ENCODE measurements around the gene SC5D. TPM values are rescaled to one million over a fixed set of nuclear protein-coding genes. Genes with fewer than 3 reads are reported as not detected.

SC5D gene
- total RNA-seq, 4 donors from 2014 or later: 23.6 to 38.3 (median 26.2) TPM

- ATAC-seq: no peak
- WGBS, 2 donors (ENCODE audit: low coverage in 1 of 2): 94 to 100% methylated on average over 2 of the region's 2 CpGs
Measured at GRCh38 chr11:121300313-121300971, 7.9 kb downstream of the SC5D start.

GRCh38 chr11:121300972-121301699 lies 8.6 kb downstream of the SC5D start:
- ATAC-seq: peak; percentile 68
- Histone ChIP-seq H3K27ac (no peak overlapping the region), H3K9me3 (no peaks in the 10 kb centered on the region), H3K4me3 (no peak overlapping the region), H3K27me3 (no peaks in the 10 kb centered on the region), H3K36me3 (peaks cover 0 to 22% of the 10 kb centered on the region in 2 donors), H3K4me1 (peaks cover 7 to 21% (median 7%) of the 10 kb centered on the region in 3 donors)
- no peak for TF ChIP-seq EP300 (IDR thresholded peaks at IDR 0.05)
- no peak for TF ChIP-seq POLR2A (IDR thresholded peaks at IDR 0.05)
- no peak for TF ChIP-seq CTCF (IDR thresholded peaks at IDR 0.05)
- no peak for TF ChIP-seq POLR2AphosphoS5 (IDR thresholded peaks at IDR 0.05)
- 71 to 100% methylated on average over 3 of the region's 3 CpGs for WGBS, 2 donors (ENCODE audit: low coverage in 1 of 2)

More at GRCh38 chr11:121300313-121300971, 7.9 kb downstream of the SC5D start:
- Histone ChIP-seq H3K4me1 (peaks cover 7 to 24% (median 7%) of the 10 kb centered on the region in 3 donors), H3K27ac (no peak overlapping the region), H3K36me3 (peaks cover 0 to 16% of the 10 kb centered on the region in 2 donors), H3K9me3 (no peaks in the 10 kb centered on the region), H3K4me3 (no peak overlapping the region), H3K27me3 (no peaks in the 10 kb centered on the region)
- TF ChIP-seq EP300 (IDR thresholded peaks at IDR 0.05): no peak
- no peak for TF ChIP-seq POLR2AphosphoS5 (IDR thresholded peaks at IDR 0.05)
- no peak for TF ChIP-seq POLR2A (IDR thresholded peaks at IDR 0.05)
- TF ChIP-seq CTCF (IDR thresholded peaks at IDR 0.05): no peak

- peaks cover 7 to 17% (median 7%) of the 10 kb centered on the region in 3 donors for H3K4me1 ChIP-seq
- H3K9me3 ChIP-seq: no peaks in the 10 kb centered on the region
- no peak for ATAC-seq
- no peaks in the 10 kb centered on the region for H3K27me3 ChIP-seq
- H3K36me3 ChIP-seq: peaks cover 0 to 51% of the 10 kb centered on the region in 2 donors
- no peak for TF ChIP-seq EP300 (IDR thresholded peaks at IDR 0.05)
- no peak for TF ChIP-seq POLR2AphosphoS5 (IDR thresholded peaks at IDR 0.05)
- no peak for TF ChIP-seq CTCF (IDR thresholded peaks at IDR 0.05)
- no peak for TF ChIP-seq POLR2A (IDR thresholded peaks at IDR 0.05)
- H3K4me3 ChIP-seq: no peak overlapping the region
- no peak overlapping the region for H3K27ac ChIP-seq
- WGBS, 2 donors (ENCODE audit: low coverage in 1 of 2): 80 to 84% methylated on average over 1 of the region's 1 CpG
Measured at GRCh38 chr11:121304759-121305158, 12.2 kb downstream of the SC5D start.

GRCh38 chr11:121308816-121309215 lies 16.2 kb downstream of the SC5D start:
- Histone ChIP-seq H3K9me3 (no peaks in the 10 kb centered on the region), H3K4me1 (no peaks in the 10 kb centered on the region), H3K4me3 (no peak overlapping the region), H3K27ac (no peak overlapping the region), H3K36me3 (peaks cover 0 to 51% of the 10 kb centered on the region in 2 donors), H3K27me3 (no peaks in the 10 kb centered on the region)
- no peak for ATAC-seq
- 67 to 94% methylated on average over 1 to 3 of the region's 3 CpGs for WGBS, 2 donors (ENCODE audit: low coverage in 1 of 2)
- no peak for TF ChIP-seq POLR2AphosphoS5 (IDR thresholded peaks at IDR 0.05)
- TF ChIP-seq CTCF (IDR thresholded peaks at IDR 0.05): no peak
- TF ChIP-seq POLR2A (IDR thresholded peaks at IDR 0.05): no peak
- TF ChIP-seq EP300 (IDR thresholded peaks at IDR 0.05): no peak
